ENCODE data around the gene TRAK2.

DNA sequence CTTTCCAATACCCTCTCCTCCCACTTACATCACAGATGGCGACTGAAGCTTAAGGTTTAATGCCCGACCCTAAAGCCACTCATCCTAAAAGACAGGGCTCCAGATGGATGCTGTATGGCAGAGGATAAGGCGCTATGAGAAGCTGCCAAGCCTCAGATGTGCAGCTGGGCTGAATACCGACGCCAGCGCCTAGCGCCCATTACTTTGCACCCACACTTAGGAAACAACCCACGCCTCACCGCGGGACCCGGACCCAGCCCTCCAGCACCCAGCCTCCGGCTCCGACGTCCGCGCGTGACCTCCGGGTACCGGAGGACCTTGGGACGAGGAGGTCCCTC lies 335 bp downstream of the TRAK2 start:
- TF ChIP-seq, protein P1, sequence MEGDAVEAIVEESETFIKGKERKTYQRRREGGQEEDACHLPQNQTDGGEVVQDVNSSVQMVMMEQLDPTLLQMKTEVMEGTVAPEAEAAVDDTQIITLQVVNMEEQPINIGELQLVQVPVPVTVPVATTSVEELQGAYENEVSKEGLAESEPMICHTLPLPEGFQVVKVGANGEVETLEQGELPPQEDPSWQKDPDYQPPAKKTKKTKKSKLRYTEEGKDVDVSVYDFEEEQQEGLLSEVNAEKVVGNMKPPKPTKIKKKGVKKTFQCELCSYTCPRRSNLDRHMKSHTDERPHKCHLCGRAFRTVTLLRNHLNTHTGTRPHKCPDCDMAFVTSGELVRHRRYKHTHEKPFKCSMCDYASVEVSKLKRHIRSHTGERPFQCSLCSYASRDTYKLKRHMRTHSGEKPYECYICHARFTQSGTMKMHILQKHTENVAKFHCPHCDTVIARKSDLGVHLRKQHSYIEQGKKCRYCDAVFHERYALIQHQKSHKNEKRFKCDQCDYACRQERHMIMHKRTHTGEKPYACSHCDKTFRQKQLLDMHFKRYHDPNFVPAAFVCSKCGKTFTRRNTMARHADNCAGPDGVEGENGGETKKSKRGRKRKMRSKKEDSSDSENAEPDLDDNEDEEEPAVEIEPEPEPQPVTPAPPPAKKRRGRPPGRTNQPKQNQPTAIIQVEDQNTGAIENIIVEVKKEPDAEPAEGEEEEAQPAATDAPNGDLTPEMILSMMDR (IDR thresholded peaks at IDR 0.05): no peak
- TF ChIP-seq POLR2A (IDR thresholded peaks at IDR 0.05): no peak
- TF ChIP-seq POLR2AphosphoS5 (IDR thresholded peaks at IDR 0.05): no peak
